Activated CD4-positive, alpha-beta T cell treated with anti-CD3 and anti-CD28 coated beads, Interleukin-10, Interleukin-2, amounts not matched to agents 100 ng/mL and 50 ng/mL, durations not matched to agents 16 hours and 8 hours (primary cell): ENCODE measurements around the gene SLC15A3.

Experiments used
- DNase-seq: peaks from one replicate; pipeline ENCODE4 v3.0.0-alpha.2; 2020

Gene SLC15A3

DNA sequence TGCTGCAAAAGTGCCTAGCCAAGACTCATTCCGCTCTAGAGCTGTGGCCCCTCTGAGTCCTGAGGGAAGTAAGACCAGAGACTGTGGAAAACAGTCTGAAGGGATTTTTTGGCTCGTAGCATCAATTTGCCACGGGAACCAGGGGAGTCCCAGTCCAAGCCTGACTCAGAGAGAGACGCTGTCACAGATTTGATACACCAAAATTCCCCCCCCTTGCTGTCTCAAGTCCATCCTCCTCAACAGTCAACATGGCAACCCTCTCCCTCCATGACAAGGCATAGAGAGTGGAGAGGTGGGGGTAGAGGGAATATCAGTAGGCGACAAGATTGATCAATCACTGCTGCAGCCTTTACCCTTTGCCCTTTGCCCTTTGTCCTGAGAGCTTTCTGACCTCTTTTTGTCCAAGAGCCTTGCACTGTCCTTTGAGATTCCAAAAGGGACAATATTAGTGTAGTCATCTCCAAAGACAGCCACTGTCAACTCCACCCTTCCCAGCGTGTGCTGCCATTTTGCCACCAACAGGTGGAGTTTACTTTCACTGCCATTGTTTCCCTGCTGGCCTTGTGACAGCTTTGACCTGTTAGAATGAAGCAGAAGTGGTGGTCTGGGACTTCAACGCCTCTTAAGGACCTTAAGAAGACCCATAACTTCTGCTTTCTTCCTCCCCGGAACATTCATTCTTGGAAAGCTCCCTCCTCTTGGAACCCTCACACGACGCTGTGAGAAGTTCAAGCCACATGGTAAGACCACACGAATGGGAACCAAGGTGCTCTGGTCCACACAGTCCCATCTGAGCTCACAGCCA, 7.3 kb downstream of the SLC15A3 start:
- no peak for DNase-seq

- no peak for DNase-seq
Measured at GRCh38 chr11:60942970-60943565, 8.9 kb downstream of the SLC15A3 start.

GRCh38 chr11:60942219-60942618, 9.8 kb downstream of the SLC15A3 start:
- DNase-seq: no peak

- DNase-seq: no peak
Measured at GRCh38 chr11:60941371-60942119, 10.4 kb downstream of the SLC15A3 start.

DNA sequence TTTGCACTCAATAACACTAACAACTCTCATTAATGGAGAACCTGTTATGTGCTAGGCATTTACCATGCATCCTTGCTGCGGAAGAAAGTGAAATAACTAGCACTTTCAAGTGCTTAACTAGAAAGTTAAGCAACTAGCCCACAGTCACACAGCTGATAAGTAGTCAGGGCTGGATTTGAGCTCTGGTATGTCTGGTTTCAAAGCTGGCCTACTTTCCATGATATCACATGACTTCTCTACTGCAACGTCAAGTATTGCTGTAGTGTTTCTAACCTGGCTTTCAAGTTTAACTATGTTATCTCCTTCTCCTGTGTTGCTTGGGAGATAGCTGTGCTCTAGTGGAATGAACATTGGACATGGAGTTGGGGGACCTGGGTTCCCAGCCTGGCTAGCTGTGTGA, 12.1 kb downstream of the SLC15A3 start:
- no peak for DNase-seq

- DNase-seq: no peak
Measured at GRCh38 chr11:60939301-60939700, 12.7 kb downstream of the SLC15A3 start.

- DNase-seq: no peak
Measured at GRCh38 chr11:60938500-60938899, 13.5 kb downstream of the SLC15A3 start.

DNA sequence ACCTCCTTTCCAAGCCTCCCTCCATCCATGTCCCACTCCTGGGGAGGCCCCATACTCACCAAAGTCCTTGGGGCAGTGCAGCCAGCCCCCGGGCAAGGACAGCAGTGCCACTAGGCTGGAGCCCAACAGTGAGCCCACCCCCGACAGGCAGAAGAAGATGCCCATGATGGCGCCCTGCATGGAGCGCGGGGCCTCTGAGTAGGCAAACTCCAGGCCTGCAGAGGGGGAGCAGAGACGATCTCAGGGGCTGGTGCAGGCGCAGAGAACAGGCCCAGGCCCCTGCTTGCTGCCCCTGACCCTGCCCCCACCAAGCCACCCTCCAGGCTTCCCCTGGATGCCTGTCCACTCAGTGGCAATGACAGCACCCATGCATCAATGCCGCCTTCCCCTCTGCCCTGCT, 14.2 kb downstream of the SLC15A3 start:
- DNase-seq: no peak

GRCh38 chr11:60937144-60937527, 14.8 kb downstream of the SLC15A3 start:
- DNase-seq: no peak

DNA sequence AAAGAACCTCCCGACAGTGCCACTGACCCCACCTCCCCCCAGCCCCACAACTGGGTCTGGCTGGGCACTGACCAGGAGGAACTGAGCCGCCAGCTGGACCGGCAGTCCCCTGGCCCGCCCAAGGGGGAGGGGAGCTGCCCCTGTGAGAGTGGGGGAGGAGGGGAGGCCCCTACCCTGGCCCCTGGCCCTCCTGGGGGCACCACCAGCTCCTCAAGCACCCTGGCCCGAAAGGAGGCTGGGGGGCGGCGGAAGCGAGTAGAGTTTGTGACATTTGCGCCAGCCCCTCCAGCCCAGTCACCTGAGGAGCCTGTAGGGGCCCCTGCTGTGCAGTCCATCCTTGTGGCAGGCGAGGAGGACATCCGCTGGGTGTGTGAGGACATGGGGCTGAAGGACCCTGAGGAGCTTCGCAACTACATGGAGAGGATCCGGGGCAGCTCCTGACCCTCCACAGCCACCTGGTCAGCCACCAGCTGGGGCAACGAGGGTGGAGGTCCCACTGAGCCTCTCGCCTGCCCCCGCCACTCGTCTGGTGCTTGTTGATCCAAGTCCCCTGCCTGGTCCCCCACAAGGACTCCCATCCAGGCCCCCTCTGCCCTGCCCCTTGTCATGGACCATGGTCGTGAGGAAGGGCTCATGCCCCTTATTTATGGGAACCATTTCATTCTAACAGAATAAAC, 15.4 kb downstream of the SLC15A3 start:
- no peak for DNase-seq

- DNase-seq: no peak
Measured at GRCh38 chr11:60935676-60936442, 16.1 kb downstream of the SLC15A3 start.

DNA sequence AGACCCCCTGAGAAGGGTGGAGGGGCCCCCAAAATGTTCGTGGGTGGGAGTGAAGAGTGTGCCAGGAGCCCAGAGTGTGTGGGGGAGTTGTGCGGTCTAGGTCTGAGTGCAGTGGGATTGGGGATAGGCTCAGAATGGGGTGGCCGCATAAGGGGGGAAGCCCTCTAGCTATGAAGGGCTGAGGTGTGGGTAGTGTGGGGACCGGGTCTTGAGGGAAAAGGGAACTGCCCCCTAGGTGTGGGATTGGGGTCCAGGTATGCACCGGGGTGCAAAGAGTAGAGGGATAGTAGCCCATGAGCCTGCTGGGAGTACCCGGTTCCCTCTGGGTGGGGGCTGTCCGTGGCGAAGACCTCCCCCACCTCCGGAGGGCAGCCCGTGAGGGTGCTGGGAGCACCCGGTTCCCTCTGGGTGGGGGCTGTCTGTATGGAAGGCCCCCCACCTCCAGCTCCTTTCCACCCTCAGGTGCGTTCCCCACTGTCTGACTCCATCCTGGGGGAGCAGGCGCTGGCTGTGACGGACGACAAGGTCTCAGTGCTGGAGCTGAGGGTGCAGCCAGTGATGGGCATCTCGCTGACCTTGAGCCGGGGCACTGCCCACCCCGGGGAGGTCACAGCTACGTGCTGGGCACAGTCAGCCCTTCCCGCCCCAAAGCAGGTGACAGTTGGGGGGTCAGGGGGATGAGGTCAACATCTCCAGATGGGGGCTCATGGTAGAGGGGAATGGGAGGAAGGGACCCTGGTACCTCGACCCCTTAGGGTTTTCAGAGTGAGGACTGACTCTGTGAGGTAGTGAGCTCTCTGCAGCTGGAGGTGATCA, 17.0 kb downstream of the SLC15A3 start:
- no peak for DNase-seq

DNA sequence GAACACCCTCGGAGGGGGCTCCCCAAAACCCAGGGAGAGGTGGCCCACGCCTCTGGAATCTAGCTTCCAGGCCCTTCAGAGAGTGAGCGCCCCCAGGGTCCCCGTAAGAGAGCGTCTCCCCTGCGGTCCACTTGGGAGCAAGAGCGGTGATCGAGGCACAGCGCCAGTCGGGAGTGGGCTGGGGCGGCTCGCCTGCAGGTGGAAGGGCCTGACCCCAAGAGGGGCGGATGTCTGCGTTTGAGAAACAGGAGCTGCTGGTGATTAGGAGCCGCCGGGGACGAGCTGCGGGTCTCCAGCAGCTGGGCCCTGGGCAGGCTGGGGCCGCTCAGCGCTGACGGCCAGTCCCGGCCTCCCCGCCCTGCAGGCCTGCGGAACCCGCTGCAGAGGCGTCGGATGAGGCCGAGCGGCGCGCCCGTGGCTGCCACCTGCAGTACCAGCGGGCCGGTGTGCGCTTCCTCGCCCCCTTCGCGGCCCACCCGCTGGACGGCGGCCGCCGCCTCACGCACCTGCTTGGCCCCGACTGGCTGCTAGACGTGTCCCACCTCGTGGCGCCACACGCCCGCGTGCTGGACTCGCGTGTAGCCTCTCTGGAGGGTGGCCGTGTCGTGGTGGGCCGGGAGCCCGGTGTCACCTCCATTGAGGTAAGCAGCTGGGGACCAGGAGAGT, 17.7 kb downstream of the SLC15A3 start:
- DNase-seq: no peak

DNA sequence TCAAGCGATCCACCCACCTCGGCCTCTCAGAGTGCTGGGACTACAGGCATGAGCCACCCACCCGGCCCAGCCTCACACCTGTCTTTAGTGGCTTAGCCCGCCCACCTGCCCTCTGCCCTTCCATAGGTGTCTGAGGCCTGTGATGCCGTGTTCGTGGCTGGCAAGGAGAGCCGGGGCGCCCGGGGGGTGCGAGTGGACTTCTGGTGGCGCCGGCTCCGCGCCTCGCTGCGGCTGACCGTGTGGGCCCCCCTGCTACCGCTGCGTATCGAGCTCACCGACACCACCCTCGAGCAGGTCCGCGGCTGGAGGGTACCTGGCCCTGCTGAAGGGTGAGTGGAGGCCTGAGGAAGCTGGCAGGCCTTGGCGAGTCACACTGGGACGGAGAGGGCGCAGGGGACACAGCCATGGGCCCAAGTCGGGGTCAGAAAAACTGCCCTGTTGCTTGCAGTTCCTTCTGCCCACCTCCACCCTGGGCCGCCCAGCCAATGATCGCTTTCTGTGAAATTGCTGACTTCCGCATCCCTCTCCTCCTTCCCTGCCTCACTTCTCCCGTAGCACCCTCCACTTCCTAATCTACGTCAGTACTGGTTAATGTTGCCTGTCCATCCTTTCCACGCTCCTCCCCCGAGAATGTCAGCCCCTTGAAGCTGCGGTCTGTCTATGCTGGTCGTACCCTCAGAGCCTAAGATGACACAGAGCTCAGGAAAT, 18.4 kb downstream of the SLC15A3 start:
- no peak for DNase-seq

- no peak for DNase-seq
Measured at GRCh38 chr11:60932605-60933356, 19.2 kb downstream of the SLC15A3 start.

GRCh38 chr11:60931917-60932316, 20.1 kb downstream of the SLC15A3 start:
- DNase-seq: no peak

DNA sequence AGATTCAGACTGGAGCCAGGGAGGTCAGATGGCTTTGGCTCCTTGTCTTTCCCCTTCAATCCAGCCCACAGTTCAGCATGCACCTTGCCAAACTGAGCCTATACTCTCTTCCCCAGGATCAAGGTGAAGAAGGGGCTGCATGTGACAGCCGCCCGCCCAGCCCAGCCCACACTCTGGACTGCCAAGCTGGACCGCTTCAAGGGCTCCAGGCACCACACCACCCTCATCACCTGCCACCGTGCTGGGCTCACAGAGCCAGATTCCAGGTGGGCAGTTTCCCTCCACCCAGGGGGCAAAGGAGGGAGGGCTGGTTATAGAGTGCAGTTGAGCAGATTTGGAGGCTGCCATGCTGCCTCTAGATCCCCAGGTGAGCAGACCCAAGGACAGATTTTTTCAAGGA, 21.6 kb downstream of the SLC15A3 start:
- no peak for DNase-seq

GRCh38 chr11:60929764-60930163, 22.2 kb downstream of the SLC15A3 start:
- no peak for DNase-seq

- DNase-seq: no peak
Measured at GRCh38 chr11:60928563-60929001, 23.4 kb downstream of the SLC15A3 start.

GRCh38 chr11:60927600-60927999, 24.4 kb downstream of the SLC15A3 start:
- no peak for DNase-seq
